ENCODE data around the gene ZNF783.
"Not testable (repeated sequence)": the region's sequence is repeated elsewhere in the genome, so short reads cannot be mapped to it uniquely, and the experiment has no call there.

Gene ZNF783

DNA sequence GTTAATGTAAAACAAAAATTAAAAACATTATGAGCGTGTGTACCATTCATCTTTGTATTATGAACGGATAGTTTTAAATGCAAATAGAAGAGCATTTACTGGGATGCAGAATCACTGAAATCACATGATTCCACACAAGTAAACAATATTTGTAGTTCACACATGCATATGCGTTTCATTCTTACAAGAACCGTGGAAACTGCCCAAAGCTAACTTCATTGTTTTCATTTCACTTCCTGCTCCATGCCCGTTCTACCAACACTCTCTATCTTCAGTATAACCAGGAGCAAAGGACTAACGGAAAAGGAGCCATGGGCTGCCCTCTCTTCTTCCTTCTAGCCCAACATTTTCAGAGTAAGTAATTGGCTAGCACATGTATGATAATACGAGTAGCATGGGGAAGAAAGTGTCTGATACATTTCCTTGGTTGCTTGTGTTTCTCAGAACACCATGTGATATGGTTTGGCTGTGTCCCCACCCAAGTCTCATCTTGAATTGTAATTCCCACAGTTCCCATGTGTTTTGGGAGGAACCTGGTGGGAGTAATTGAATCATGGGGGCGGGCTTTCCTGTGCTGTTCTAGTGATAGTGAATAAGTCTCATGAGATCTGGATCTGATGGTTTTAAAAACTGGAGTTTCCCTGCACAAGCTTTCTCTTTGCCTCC, 38.8 kb downstream of the ZNF783 start:
- no peak for DNase-seq (ENCODE audit: low read depth, low spot score)

DNA sequence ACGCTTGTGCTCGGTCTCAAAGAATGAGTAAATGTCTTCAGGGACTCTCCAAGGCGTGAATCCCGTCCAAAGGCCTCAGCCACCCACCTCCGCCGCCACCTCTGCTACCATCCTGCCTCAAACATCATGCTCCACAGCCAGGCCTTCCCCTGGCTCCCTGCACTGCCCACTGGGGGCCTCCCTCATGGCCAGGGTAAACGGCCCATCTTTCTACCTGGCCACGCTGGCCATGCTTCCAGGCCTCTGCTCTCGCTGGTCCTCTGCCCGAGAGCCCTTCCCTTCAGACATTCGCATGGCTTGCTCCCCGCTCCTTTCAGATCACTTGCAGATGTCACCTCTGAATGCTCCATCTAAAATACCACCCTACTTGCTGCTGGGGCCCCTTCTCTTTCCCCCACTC, 40.2 kb downstream of the ZNF783 start:
- no peak for DNase-seq (ENCODE audit: low read depth, low spot score)

DNA sequence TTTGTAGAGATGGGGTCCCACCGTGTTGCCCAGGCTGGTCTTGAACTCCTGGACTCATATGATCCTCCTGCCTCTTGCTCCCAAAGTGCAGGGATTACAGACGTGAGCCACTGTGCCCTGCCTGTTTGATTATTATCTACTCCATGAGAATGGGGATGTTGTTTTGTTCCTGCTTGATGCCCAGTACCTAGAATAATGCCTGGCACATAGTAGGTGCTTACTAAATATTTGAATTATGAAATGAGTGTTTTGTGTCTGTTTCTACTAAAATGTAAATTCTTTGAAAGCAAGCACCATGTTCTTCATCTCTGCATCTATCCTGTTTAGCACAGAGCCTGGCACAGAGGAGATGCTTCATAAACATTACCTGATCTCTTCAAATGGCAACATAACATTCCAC, 40.9 kb downstream of the ZNF783 start:
- no peak for DNase-seq (ENCODE audit: low read depth, low spot score)

DNA sequence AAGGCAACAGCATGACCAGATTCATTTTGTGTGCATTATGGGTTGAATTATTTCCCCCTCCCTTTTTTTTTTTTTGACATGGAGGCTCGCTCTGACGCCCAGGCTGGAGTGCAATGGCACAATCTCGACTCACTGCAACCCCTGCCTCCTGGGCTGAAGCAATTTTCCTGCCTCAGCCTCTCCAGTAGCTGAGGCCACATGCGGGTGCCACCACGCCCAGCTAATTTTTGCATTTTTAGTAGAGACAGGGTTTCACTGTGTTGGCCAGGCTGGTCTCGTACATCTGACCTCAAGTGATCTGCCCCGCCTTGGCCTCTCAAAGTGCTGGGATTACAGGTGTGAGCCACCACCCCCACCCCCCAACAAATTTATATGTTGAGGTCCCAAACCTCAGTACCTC, 42.0 kb downstream of the ZNF783 start:
- DNase-seq (ENCODE audit: low read depth, low spot score) = no peak

DNA sequence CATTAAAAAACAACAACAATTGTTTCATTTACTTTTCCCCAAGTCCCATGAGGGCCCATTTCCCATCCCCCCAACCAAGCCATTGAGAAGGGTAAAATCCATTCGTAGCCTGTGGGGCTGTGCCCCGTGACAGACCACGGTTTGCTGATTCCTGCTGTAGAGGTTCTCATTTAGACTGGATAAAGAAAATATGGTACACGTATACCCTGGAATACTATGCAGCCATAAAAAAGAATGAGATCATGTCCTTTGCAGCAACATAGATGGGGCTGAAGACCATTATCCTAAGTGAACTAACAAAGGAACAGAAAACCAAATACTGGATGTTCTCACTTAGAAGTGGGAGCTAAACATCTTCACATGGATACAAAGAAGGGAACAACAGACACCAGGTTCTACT, 44.9 kb downstream of the ZNF783 start:
- DNase-seq (ENCODE audit: low read depth, low spot score) = no peak

DNA sequence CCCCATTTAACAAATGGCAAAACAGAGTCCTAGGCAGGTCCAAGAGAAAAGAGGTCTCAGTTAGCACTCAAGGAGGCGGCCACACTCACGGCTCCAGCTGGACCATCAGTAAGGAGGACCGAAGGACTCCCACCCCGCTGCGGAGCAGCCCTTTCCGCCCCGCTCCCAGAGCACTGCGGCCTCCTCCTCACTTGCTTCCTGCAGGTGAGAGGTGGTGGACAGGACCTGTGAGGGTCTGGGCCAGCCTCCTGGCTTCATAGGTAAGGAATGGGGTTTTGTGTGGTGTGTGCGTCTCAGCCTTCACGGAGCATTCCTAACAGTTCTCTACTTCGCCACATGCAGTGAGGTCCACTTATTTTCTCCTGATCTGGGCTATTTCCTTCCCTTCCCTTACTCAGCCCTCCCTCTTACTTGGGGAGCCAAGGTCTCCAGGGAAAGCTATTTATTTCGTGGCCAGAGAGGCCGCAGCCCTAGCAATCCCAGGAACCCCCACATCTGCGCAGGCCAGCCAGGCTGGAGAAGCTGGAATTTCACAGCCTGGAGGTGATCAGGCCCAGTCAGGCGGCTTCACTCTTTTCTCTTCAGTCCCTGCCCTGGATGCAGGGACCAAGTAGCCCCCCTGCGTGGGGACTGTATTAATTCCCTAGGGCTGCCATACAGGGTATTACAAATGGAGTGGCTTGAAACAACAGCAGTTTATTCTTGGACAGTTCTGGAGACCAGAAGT, 45.9 kb downstream of the ZNF783 start:
- no peak for DNase-seq (ENCODE audit: low read depth, low spot score)

DNA sequence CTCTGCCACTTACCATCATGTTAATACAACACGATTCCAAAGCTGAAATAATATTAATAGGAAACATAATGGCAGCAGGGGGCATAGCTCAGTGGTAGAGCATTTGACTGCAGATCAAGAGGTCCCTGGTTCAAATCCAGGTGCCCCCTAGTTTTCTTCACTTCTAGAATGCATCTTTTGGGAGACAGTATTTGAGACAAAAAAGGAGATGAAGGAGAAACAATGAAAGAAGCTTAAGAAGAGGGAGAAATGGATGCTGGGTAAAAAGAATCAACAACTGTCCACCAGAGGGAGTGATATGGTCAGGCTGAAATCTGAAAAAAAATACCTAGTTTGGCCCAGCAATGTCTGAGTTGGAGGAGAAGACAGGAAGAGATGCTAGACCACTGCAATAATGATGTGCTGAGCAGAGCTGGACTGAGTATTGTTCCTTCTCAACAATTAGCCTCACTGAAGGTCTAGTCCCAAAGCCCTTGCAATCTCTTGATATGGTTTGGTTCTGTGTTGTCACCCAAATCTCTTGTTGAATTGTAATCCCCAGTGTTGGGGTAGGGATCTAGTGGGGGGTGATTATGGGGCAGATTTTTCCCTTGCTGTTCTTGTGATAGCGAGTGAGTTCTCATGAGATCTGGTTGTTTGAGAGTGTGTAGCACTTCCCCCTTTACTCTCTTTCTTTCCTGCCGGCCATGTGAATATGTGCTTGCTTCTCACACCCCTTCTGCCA, 48.3 kb downstream of the ZNF783 start:
- DNase-seq (ENCODE audit: low read depth, low spot score) = peak; percentile 67

DNA sequence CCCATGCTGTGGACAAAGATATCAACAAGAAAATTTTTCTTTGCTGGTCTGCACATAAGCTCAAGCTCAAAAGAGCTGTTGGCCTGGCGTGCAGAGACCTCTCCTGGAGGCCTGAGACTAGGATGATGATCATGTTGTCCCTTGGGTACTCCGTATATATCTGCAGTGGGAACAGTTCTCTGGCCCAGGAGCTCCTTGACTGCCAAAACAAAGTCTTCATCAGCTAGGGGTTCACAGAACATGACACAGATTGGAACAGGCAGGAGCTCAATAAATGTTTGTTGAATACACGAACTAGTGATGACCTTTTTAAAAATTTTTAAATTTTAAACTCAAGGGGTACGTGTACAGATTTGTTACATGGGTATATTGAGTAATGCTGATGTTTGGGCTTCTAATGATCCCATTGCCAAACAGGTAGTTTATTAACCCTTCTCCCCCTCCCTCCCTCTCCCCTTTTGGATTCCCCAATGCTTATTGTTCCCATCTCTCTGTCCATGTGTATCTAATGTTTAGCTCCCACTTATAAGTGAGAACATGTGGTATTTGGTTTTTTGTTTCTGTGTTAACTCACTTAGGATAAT, 49.1 kb downstream of the ZNF783 start:
- DNase-seq (ENCODE audit: low read depth, low spot score) = no peak

DNA sequence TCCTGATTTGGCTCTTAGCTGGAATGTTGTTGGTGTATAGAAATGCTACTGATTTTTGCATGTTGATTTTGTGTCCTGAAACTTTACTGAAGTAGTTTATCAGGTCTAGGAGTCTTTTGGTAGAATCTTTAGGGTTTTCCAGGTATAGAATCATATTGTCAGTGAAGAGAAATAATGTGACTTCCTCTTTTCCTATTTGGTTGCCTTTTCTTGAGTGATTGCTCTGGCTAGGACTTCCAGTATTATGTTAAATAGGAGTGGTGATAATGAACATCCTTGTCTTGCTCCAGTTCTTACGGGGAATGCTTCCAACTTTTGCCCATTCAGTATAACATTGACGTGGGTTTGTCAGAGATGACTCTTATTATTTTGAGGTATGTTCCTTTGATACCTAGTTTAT, 52.0 kb downstream of the ZNF783 start:
- DNase-seq (ENCODE audit: low read depth, low spot score) = no peak

DNA sequence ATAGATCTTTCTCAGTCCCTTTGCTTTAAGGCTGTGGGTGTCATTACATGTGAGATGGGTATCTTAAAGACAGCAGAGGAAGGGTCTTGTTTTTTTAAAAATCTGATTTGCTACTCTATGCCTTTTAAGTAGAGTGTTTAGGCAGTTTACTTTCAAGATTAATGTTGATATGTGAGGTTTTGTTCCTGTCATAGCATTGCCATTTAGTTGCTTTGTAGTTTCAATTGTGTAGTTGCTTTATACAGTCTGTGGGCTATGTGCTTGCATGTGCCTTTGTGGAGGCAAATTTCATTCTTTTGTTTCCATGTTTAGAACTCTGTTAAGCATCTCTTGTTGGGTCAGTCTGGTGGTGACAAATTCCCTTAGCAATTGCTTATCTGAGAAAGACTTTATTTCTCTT, 54.6 kb downstream of the ZNF783 start:
- DNase-seq (ENCODE audit: low read depth, low spot score) = no peak

DNA sequence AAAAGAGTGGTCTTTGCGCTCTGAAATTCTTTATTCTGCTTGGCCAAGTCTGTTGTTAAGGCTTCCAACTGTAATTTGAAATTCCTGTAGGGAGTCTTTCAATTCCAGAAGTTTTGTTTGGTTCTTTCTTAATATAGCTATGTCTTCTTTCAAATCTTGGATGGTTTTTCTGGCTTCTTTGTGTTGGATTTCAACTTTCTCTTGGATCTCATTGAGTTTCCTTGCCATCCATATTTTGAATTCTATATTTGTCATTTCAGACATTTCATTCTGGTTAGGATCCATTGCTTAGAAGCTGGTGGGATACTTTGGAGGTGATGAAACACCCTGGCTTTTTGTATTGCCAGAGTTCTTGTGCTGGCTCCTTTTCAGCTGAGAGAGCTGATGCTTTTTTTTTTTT, 55.5 kb downstream of the ZNF783 start:
- no peak for DNase-seq (ENCODE audit: low read depth, low spot score)

DNA sequence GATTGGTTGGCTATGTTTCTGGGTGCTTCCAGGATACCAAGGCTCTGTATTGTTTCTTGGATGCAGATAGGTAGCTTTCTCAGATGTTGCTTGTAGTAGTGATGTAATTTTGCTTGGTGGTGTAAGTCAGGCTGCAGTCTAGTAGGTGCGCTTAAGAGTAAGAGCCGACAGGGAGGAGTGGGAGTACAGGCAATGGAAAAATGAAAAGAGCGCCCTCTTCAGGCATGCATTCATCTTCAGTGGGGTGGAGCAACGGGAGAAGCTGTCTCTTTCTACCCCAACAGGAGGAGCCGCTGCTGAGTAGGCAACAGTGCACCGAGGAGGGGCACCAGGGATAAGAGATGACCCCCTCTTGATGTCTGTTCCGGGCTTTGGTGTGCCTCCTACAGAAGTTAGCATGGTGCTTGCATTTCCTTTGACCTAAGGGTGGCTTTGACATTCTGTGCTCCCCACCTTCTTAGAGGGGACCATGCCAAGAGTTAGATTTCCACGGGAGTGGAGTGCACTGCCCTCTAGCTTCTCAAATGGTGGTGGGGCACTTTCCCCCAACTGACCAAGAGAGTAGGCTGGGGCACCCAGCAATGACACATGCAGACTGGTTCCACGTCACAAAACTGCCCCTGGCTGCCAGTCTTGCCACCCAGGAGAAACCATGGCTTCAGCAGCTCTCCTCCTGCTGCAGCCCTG, 56.1 kb downstream of the ZNF783 start:
- DNase-seq (ENCODE audit: low read depth, low spot score) = no peak

DNA sequence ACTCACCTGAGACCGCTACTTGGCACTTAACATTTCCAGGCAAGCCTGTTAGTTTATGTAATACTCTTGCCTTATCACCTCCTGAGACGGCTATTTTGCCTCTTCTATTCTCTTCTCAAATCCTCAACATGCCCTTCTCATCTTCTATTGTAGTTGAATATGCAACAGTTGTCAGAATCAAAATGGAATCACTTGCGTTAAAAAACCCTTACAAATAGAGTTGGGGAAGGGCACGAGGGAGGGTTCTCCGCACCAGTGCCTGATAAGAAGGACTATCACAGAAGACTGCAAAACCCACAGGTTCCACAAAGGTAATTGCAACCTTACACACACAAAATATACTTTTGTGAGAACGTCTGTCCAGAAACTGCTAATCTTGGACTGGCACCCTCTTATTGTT, 57.4 kb downstream of the ZNF783 start:
- no peak for DNase-seq (ENCODE audit: low read depth, low spot score)

DNA sequence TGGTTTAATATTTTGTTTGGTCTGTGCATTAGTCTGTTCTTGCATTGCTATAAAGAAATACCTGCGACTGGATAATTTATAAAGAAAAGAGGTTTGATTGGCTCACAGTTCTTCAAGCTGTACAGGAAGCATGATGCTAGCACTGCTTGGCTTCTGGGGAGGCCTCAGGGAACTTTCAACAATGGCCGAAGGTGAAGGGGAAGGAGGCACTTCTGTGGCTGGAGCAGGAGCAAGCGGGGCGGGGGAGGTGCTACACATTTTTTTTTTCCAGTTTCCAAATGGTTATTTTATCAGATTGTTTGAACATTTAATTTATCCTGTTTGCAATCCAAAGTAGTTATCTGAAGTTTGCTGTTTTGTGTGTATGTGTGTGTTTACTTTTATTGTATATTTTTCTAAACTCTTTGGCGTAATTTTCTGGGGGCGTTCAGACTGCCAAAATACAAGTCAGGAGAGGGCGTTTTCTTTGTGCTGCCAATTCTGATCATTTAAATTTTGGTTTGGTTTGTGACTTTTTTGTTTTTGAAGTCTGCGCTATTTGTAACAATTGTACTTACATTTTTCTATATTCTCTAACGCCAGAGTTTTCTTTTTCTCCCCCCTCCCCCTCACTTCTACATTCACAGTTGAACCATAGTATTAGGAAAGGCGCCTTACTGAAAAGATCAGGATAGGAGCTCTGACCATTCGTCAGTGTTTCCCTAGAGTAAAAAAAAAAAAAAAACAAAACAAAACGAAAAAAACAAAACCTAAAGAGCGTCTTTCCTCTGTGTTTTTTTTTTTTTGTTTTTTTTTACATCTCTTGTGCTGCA, 58.5 kb downstream of the ZNF783 start:
- DNase-seq (ENCODE audit: low read depth, low spot score) = no peak

DNA sequence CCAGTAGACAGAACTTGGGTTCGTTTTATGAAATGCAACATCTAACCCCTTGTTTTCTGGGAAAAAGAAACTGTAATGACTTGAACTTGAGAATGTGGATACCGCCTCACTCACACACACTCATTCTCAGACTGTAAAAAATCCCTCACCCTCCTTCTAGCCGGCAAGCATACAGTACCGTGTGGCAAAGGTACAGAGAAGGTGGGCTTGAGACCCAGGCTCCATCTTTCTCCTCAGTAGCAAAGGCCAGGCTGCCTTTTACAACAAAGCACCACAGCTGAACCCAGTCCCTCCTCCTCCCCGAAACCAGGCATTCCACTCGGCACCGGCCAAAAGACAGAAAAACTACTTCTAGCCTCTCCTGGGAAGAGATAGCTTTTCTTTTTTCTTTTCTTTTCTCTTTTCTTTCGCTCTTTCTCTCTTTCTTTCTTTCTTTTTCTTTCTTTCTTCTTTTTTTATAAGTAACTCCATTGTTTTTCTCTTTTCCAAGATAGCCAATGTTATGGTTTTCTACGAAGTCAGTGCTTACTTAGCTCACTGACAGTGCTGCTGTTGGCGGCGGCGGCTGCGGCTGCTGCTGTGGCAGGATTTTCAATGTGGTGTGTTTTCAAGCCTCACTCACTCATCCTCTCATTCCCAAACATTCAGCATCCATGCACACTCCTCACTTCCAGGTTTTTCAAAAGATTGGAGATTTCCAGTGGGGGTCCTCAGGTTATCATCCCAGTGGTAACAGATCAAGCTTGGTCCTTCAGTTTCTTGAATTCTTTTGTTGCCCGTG, 59.3 kb downstream of the ZNF783 start:
- DNase-seq (ENCODE audit: low read depth, low spot score) = not testable (repeated sequence)

DNA sequence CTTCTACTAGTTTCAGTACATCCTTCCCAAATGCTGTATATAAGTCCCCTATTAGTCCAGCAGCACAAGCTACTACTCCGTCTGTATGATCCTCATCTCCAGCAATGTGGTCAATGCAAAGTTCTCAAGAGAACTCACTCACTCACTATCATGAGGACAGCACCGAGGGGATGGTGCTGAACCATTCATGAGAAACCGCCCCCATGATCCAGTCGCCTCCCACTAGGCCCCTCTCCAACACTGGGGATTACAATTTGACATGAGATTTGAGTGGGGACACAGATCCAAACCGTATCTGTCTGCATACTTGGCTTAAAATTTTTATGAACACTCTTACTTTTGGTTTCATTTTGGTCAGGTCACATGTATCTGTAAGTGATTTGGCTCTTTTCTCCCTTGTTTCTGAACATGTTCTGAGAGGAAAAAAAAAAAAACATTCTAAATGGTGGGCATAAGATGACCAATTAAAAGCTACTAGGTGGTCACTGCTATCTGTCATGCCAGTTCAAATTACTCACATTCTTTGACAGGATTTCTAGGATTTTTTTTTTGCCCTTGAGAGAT, 60.1 kb downstream of the ZNF783 start:
- no peak for DNase-seq (ENCODE audit: low read depth, low spot score)

DNA sequence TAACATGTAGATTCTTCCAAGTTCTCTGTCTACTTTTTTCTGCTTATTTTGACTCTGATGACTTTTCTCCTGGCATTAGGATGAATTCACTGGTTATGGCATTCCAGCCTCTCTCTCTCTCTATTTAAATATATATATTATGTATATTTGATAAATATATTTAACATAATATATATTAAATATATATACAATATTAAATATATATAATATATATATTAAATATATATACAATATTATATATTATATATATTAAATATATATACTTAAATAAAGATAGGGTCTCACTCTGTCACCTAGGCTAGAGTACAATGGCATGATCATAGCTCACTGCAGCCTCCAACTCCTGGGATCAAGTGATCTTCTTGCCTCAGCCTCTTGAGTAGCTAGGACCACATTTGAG, 60.7 kb downstream of the ZNF783 start:
- no peak for DNase-seq (ENCODE audit: low read depth, low spot score)

DNA sequence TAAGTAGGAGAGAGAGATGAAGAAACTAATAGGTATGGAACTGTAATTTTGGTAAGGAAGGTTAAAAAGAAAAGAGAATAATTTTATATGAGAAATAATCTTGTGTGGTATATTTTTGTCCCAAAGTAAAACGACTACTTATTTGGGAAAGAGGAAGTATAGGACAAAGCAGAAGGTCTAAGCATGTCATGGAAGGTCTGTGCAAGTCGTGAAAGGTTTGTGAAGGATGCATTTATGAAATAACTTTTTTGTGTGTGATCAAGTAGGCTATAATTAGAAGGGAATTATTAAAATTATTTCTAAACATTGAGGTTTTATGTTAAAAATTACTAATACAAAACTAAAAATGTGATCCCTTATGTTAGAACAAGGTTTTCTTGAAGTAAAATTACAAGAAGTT, 63.3 kb downstream of the ZNF783 start:
- DNase-seq (ENCODE audit: low read depth, low spot score) = no peak

DNA sequence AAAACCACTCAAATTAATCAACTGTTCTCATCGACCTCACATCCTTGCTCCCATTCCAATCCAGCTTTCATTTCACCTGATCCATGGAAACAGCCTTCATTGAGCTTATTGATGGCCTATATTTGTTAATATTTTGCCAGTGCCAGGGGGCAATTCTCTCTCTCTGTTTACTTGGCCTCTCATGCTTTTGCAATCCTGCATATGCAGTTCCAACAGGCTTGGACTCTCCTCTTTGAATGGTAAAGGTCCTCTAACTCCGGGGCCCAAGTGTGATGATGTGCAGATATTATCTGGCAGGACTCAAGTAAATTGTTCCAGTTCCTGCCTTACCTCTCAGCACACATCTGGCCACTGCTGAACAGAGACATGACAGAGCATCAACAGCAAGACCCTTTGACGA, 67.3 kb downstream of the ZNF783 start:
- no peak for DNase-seq (ENCODE audit: low read depth, low spot score)

DNA sequence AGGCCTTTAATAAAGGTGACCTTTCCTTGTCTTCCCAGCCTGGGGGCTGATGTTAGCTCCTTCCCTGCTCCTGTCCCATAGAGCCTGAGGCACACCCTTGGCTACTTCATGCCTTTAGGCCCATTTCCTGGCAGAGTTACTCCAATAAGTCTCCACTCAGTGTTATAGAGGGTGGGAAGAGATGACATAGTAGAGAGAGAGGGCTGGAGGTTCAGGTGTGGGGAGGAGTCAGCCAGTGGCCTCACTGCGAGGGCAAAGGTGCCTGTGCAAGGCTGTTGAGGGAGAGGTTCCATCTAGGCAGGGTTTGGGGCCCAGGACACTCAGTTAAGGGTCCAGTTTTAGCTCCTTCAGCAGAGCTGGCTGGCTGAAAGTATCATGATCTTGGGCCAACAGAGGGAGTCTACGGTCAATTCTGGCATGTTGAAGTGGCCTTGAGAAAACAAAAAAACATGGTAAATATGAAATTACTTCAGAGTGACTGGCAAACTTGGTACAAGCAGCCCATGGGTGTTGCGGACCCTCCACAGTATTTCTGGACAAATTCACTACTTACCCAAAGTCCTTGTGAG, 67.9 kb downstream of the ZNF783 start:
- no peak for DNase-seq (ENCODE audit: low read depth, low spot score)
